Measurements from ENCODE around the gene IL17RA. TPM values are rescaled to one million over a fixed set of nuclear protein-coding genes. Genes with fewer than 3 reads are reported as not detected.

Gene IL17RA
- total RNA-seq, 3 donors from 2014 or later (not counting 1 experiment from before 2014, with no cell fraction given), result 22.1 to 42.6 (median 28.7) TPM

DNA sequence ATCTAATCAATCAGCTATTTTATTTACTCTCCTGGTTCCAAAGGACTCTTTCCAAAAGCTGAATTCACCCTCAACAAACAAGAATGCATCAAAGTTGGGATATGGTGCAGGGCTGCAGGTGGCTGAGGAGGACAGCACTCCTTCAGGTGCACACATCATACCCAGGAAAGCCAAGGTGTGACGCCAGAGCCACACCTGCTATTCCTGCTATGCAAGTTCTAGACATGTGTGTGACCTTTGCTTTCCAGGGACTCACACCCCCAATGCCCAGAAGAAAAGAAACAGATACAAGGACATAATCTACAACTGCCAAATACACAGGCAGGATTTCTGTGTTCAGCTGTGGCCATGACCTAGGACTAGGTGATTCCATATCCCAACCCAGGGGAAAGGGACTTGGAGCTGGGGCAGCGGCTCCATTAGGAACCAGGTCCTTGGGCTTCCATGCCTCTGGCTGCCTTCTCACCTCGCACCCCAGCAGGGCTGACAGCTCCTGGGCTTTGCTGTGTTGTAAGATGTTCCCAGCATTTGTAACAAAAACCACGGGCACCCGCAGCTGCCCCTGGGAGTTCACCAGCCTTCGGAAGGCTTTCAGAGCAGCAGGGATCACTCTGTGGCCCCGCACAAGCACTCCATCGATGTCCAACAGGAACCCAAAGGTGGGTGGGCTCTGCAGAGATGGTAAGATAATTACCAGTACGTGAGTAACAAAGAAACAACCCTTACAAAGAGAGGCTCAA, 64.4 kb downstream of the IL17RA start:
- Mint-ChIP-seq H3K4me1 (peaks cover 7 to 11% of the 10 kb centered on the region in 2 donors), H3K4me3 (no peak overlapping the region), H3K27me3 (ENCODE audit: low read depth in 2 of 2) (no peaks in the 10 kb centered on the region), H3K36me3 (no peaks in the 10 kb centered on the region), H3K27ac (no peak overlapping the region), H3K9me3 (no peaks in the 10 kb centered on the region)
- Histone ChIP-seq H3K27ac (ENCODE audit: low read length) (no peak overlapping the region), H3K4me3 (ENCODE audit: low read length) (no peak overlapping the region), H3K27me3 (ENCODE audit: control insufficient read depth, insufficient read depth, low read length) (no peaks in the 10 kb centered on the region), H3K4me1 (ENCODE audit: control insufficient read depth, insufficient read depth, low read length) (no peaks in the 10 kb centered on the region), H3K9me3 (ENCODE audit: control insufficient read depth, insufficient read depth, low read length) (no peaks in the 10 kb centered on the region), H3K36me3 (ENCODE audit: control insufficient read depth, insufficient read depth, low read length) (peaks cover 14% of the 10 kb centered on the region)
- DNase-seq (no peak), ATAC-seq (no peak)
- intact Hi-C loops (cut with micrococcal nuclease), result no loop called here
- 96% methylated on average over 8 of the region's 9 CpGs for WGBS (ENCODE audit: insufficient coverage)
- no peak for TF ChIP-seq CTCF (IDR thresholded peaks at IDR 0.05)

GRCh38 chr22:17152340-17152739, 67.5 kb downstream of the IL17RA start:
- H3K4me1 Mint-ChIP-seq, result peaks cover 13 to 18% of the 10 kb centered on the region in 2 donors
- H3K9me3 ChIP-seq (ENCODE audit: control insufficient read depth, insufficient read depth, low read length), result no peaks in the 10 kb centered on the region
- TF ChIP-seq CTCF (IDR thresholded peaks at IDR 0.05), result no peak
- peaks cover 1% of the 10 kb centered on the region for H3K4me1 ChIP-seq (ENCODE audit: control insufficient read depth, insufficient read depth, low read length)
- DNase-seq (no peak), ATAC-seq (no peak)
- H3K9me3 Mint-ChIP-seq, result no peaks in the 10 kb centered on the region
- H3K27ac ChIP-seq (ENCODE audit: low read length), result no peak overlapping the region
- no peak overlapping the region for H3K4me3 Mint-ChIP-seq
- intact Hi-C loops (cut with micrococcal nuclease), result loop anchor here (10.0 kb wide), 1 partner anchor 922 kb away; the partner anchor contains the start of gene PEX26
- no peaks in the 10 kb centered on the region for H3K36me3 Mint-ChIP-seq
- no peaks in the 10 kb centered on the region for H3K27me3 Mint-ChIP-seq (ENCODE audit: low read depth in 2 of 2)
- H3K4me3 ChIP-seq (ENCODE audit: low read length), result no peak overlapping the region
- no peak overlapping the region for H3K27ac Mint-ChIP-seq
- 97% methylated on average over 6 of the region's 6 CpGs for WGBS (ENCODE audit: insufficient coverage)
- H3K36me3 ChIP-seq (ENCODE audit: control insufficient read depth, insufficient read depth, low read length), result peaks cover 10% of the 10 kb centered on the region
- H3K27me3 ChIP-seq (ENCODE audit: control insufficient read depth, insufficient read depth, low read length), result no peaks in the 10 kb centered on the region

DNA sequence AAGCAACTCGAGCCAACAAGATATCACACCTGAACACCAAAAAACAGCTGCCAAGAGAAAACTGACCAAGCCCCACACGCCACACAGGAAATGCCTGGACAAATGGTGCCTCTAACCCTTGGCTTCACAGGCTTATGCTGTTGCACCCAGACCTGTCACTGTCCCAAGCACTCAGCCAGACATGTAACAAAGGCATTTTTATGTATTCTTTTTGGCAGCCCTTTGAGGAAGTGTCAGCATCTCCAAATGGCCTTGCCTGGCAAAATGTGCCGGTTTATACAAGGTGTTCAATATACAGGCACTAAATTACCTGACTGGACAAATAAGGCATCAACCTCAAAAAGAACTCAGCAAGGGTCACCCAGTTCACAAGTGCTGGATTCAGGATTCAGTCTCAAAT, 68.2 kb downstream of the IL17RA start:
- no peak overlapping the region for H3K4me3 Mint-ChIP-seq
- DNase-seq (no peak), ATAC-seq (no peak)
- intact Hi-C loops (cut with micrococcal nuclease), result loop anchor here (10.0 kb wide), 1 partner anchor 922 kb away; the partner anchor contains the start of gene PEX26
- H3K36me3 Mint-ChIP-seq, result no peaks in the 10 kb centered on the region
- H3K27me3 ChIP-seq (ENCODE audit: control insufficient read depth, insufficient read depth, low read length), result no peaks in the 10 kb centered on the region
- WGBS (ENCODE audit: insufficient coverage), result 78% methylated on average over 3 of the region's 3 CpGs
- H3K9me3 Mint-ChIP-seq, result no peaks in the 10 kb centered on the region
- H3K27ac ChIP-seq (ENCODE audit: low read length), result no peak overlapping the region
- H3K4me1 Mint-ChIP-seq, result peaks cover 13% of the 10 kb centered on the region in 2 donors
- no peaks in the 10 kb centered on the region for H3K27me3 Mint-ChIP-seq (ENCODE audit: low read depth in 2 of 2)
- peaks cover 5% of the 10 kb centered on the region for H3K36me3 ChIP-seq (ENCODE audit: control insufficient read depth, insufficient read depth, low read length)
- no peak for TF ChIP-seq CTCF (IDR thresholded peaks at IDR 0.05)
- H3K27ac Mint-ChIP-seq, result no peak overlapping the region
- H3K4me3 ChIP-seq (ENCODE audit: low read length), result no peak overlapping the region
- H3K9me3 ChIP-seq (ENCODE audit: control insufficient read depth, insufficient read depth, low read length), result no peaks in the 10 kb centered on the region
- peaks cover 8% of the 10 kb centered on the region for H3K4me1 ChIP-seq (ENCODE audit: control insufficient read depth, insufficient read depth, low read length)

All from natural killer cell (primary cell).